Measurements from ENCODE around the gene ASPM. TPM values are rescaled to one million over a fixed set of nuclear protein-coding genes. Genes with fewer than 3 reads are reported as not detected.

The ASPM gene
- total and polyA plus RNA-seq, 9 of the 15 experiments (the other 6 are each of a cell fraction or from before 2014, with no cell fraction given) = 22.7 to 84.4 (median 46.4) TPM

DNA sequence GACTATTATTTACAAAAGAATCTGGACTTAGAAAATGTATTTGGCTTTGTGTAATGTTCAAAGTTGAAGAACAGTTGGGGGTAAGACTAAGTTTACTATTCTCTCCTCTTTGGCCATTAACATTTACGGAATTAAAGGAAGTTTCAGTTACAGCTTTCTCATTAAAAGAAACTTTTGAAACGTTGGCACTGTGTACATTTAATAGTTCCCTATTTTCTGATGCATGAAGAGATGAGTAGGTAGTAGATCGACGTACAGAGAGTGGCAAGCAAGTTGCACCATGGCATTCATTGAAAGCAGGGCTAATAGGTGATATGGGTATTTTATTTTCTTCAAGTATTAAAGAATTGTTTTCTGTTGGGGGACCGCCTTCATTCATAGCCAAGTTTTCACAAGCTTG is 3.2 kb downstream of the ASPM start:
- no TSS peak for BruUV-seq (replicated peaks)
- no peak for DNase-seq (ENCODE audit: extremely low read depth in 1 of 4, low spot score in 3 of 4)
- no peak overlapping the region for H3K4me2 ChIP-seq (ENCODE audit: insufficient read depth, low read length)
- no peak for FAIRE-seq
- ChIA-PET POLR2A (interaction anchor here (1.0 to 1.6 kb wide), 3 partner anchors 11 to 26 kb away, joined by 3 read pairs; no protein-coding TSS in a partner anchor), CTCF (ENCODE audit: low intra/inter-chr PET ratio) (no interaction called here)
- WGBS (ENCODE audit: insufficient coverage, low coverage, missing lambda C conversion rate) = 75% methylated on average over 5 of the region's 5 CpGs
- intact Hi-C loops (cut with micrococcal nuclease) = no loop called here
- in situ Hi-C loops (cut with MboI) = no loop called here
- H3K9ac ChIP-seq (ENCODE audit: insufficient read depth in 1 of 2, low read depth in 2 of 2, low read length in 2 of 2) = no peak overlapping the region
- H3K4me1 ChIP-seq (replicated peaks in 1 of 2; ENCODE audit: control insufficient read depth in 2 of 2, insufficient read depth in 2 of 2, low read length in 2 of 2) = peaks cover 3% of the 10 kb centered on the region in 2 experiments; a peak in 4 of 5 replicates
- no peaks in the 10 kb centered on the region for H3K27me3 ChIP-seq (ENCODE audit: control insufficient read depth in 2 of 2, insufficient read depth in 2 of 2, low read length in 2 of 2)
- TF ChIP-seq SRSF7 (optimal IDR thresholded peaks at IDR 0.05; ENCODE audit: low read depth, low read length) = no peak
- no peak for TF ChIP-seq ZNF174 (CRISPR knock-in tag; IDR thresholded peaks at IDR 0.05)
- no peak for TF ChIP-seq FOXP1 (CRISPR knock-in tag; IDR thresholded peaks at IDR 0.05)
- TF ChIP-seq ZNF707 (CRISPR knock-in tag; conservative IDR thresholded peaks at IDR 0.05) = no peak
- no peak for TF ChIP-seq CHD1 (IDR thresholded peaks at IDR 0.05; ENCODE audit: low read length)
- no peak for TF ChIP-seq ZNF146 (CRISPR knock-in tag; IDR thresholded peaks at IDR 0.05; ENCODE audit: unreplicated experiment)
- no peak for TF ChIP-seq SMARCE1 (IDR thresholded peaks at IDR 0.05)
- no peak for TF ChIP-seq EP400 (IDR thresholded peaks at IDR 0.05)
- TF ChIP-seq, protein P1, sequence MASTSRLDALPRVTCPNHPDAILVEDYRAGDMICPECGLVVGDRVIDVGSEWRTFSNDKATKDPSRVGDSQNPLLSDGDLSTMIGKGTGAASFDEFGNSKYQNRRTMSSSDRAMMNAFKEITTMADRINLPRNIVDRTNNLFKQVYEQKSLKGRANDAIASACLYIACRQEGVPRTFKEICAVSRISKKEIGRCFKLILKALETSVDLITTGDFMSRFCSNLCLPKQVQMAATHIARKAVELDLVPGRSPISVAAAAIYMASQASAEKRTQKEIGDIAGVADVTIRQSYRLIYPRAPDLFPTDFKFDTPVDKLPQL (IDR thresholded peaks at IDR 0.05; ENCODE audit: extremely low read depth, insufficient read length) = no peak
- no peak for TF ChIP-seq KDM1A (IDR thresholded peaks at IDR 0.05)
- no peak for TF ChIP-seq EGR1 (conservative IDR thresholded peaks at IDR 0.05)
- no peak for TF ChIP-seq SRSF9 (IDR thresholded peaks at IDR 0.05; ENCODE audit: borderline replicate concordance, low read depth, low read length)
- no peak for TF ChIP-seq CBX1 (IDR thresholded peaks at IDR 0.05; ENCODE audit: low read depth)
- no peak for TF ChIP-seq PPARD (CRISPR knock-in tag; IDR thresholded peaks at IDR 0.05)
- no peak for TF ChIP-seq HEY1 (CRISPR knock-in tag; IDR thresholded peaks at IDR 0.05; ENCODE audit: borderline replicate concordance)
- TF ChIP-seq CCAR2 (IDR thresholded peaks at IDR 0.05; ENCODE audit: low read depth, low read length) = no peak
- TF ChIP-seq ARNT (IDR thresholded peaks at IDR 0.05) = no peak
- H3K9me1 ChIP-seq (ENCODE audit: control insufficient read depth, insufficient read depth, low read length) = no peaks in the 10 kb centered on the region
- peaks cover 71% of the 10 kb centered on the region for H3K79me2 ChIP-seq (ENCODE audit: control insufficient read depth, insufficient read depth, low read length)
- peaks cover 61% of the 10 kb centered on the region for H3K36me3 ChIP-seq (ENCODE audit: control insufficient read depth, insufficient read depth, low read length)
- no peaks in the 10 kb centered on the region; the same call in 1 of the 2 replicates for H3K9me3 ChIP-seq (replicated peaks; ENCODE audit: control insufficient read depth, insufficient read depth, low read depth, low read length)
- no peak overlapping the region for H3K27ac ChIP-seq (ENCODE audit: extremely low read depth, low read depth, low read length)
- no peaks in the 10 kb centered on the region; the same call in 1 of the 2 replicates for H4K20me1 ChIP-seq (replicated peaks; ENCODE audit: control insufficient read depth, insufficient read depth, low read length)
- ATAC-seq = no peak
- no peak overlapping the region for H2AFZ ChIP-seq (ENCODE audit: low read depth, low read length)
- no peak overlapping the region for H3K4me3 ChIP-seq
